ENCODE results near the gene NHS. TPM values are rescaled to one million over a fixed set of nuclear protein-coding genes. Genes with fewer than 3 reads are reported as not detected.
A peak's percentile ranks its signal among the peaks of the same experiment; 100 is the strongest.

Gene NHS
- total RNA-seq, 1 donor from 2014 or later = 0.51 TPM

DNA sequence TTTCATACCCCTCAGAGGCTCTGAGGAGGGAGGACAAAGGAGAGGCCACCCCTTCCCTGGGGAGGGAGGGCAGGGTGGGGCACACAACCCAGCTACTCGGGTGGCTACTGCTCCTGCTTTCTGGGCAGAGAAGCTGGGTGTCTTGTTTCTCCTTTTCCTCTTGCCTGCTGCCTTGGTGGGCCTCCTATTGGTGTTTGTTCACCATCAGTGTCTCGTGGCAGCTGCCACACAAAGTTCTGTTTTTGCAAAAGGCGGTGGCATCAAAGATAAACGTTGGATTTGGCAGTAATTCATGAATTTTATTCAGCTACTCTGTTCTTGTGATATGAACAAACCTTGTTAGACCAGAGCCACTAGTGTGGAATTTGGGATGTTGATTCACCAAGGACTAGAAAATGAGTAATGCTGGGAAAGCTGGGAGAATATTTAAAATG, 209.3 kb downstream of the NHS start:
- DNase-seq (ENCODE audit: low read depth) = peak; percentile 26

DNA sequence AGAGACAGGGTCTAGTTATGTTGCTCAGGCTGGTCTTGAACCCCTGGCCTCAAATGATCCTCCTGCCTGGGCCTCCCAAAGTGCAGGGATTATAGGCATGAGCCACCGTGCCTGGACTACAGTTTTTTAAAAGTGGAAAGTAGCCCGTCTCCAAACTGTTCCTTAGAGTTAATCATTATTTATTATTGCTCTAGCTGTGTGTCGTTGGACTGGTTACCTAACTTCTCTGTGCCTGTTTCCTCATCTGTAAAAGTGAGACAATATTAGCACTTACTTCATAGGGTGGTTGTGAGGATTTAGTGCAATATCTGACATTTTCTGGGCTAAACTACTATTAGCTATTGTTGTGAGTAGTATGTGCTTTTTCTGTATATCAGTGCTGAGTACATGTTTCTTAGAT, 210.0 kb downstream of the NHS start:
- no peak for DNase-seq (ENCODE audit: low read depth)

DNA sequence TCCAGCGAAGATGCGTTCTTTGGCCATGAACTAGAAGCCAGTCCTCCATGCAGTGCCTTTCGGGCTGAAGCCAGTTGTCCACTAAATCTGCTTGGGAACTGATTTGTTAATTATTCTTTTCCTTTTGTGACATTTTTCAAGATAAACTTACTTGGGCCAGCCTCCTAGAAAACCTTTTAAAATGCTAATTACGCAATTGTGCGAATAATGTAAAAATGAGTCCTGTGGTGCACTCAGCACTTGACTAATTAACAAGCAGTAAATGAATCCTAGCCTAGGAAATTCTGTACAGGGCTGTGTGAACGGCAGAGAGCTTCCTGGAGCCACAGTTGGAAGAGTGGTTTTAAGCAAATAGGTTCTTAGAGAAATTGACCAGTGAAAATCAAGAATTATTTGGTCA, 212.4 kb downstream of the NHS start:
- DNase-seq (ENCODE audit: low read depth) = no peak

DNA sequence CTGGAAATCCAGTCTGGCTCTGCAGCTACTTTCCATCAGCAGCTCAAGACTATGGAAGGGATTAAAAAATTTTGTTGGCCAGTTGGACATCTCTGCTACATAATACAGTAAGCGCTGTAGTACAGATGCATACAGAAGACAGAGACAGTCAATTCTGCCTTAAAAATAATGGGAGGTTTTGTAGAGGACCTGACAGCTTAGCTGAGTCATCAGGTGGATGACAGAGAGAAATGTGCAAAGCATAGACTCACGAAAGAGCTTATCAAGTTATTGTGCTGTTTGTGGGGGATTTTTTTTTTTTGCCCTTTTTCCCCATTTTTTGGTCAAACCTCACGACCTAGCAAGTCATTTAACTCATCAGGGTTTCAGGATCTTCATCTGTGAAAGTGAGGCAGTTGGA, 213.3 kb downstream of the NHS start:
- DNase-seq (ENCODE audit: low read depth) = no peak

- peak; percentile 69 for DNase-seq (ENCODE audit: low read depth)
These were observed 216.1 kb downstream of the NHS start for GRCh38 chrX:17590892-17591740.

DNA sequence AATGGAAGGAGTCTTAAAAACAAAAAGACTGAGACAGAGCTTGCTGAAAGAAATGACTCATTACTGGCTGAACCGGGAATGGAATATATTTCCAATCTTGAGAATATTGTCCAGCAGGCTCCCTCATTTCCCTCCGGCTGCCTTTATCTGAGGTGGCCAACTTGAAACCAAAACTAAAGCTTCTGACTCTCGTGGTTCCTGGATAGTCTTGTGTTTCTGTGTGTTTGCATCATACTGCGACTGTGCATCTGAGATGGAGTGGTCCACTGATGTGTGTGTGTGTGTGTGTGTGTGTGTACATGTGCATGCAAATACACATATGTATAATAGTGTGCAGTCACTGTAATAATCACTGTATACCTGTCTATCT, 216.7 kb downstream of the NHS start:
- DNase-seq (ENCODE audit: low read depth) = no peak

DNA sequence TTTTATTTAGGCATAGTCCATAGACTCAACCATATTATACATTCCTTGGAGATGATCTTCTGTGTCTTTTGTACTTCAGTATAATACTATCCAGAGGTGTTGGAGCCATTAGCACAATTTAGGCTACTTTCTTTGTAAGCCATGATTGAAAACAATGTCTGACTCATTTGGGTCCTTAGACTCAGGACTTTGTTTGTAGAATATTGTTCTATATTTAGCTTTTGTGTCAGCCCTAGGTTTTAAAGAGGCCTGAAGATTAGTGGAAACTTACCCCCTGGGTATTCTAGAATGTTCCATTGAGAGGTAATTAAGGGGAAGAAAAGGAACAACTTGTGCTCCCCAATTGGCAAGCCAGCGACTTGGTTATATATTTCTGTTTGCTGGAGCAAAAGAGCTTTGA, 217.1 kb downstream of the NHS start:
- peak; percentile 39 for DNase-seq (ENCODE audit: low read depth)

DNA sequence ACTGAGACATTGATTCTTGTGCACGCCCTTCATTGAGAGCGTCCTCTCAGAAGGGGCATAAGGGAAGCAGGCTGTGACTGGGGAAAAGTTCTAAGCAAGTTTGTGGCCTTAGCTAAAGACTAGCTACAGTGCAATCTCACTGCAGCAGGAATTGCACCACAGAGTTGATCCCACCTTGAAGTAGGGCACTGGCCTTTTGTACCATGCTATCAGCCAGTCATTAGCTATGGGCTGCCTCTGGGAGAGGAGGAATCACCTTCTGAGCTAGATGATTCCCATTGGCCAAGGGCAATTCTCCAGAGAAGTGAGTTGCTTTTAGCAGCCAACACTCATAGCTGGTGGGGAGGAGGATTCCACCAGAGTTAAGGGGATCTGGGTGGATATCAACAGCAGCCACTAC, 219.7 kb downstream of the NHS start:
- DNase-seq (ENCODE audit: low read depth) = no peak

- no peak for DNase-seq (ENCODE audit: low read depth)
These were observed 220.5 kb downstream of the NHS start for GRCh38 chrX:17595456-17596035.

- no peak for DNase-seq (ENCODE audit: low read depth)
These were observed 221.1 kb downstream of the NHS start for GRCh38 chrX:17596061-17596460.

DNA sequence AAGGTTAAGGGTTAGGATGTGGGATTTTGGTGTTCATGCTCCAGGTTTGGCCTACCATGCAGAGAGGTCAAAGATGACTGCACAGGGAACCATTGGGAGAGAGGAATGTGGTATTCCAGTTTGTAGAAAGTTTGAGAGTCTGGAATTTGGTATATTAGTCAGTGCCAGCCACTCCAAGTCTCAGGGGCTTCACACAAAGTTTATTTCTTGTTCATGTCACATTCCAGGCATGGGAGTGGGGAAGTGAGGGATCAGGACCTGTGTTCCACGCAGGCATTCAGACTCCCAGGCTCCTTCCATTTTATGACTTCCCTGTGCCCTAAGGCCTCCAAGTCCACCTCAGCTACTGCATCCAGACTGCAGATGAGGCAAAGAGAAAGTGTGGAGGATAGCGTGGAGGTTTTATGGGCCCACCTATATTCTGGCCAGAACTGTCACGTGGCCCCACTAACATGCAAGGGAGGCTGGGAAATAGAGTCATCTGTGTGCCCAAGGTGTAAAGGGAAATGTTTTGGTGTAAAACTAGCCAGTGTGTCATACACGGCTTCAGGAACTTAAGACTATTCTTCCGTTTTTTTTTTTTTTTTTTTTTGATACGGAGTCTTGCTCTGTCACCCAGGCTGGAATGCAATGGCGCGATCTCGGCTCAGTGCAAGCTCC, 221.7 kb downstream of the NHS start:
- DNase-seq (ENCODE audit: low read depth) = no peak

DNA sequence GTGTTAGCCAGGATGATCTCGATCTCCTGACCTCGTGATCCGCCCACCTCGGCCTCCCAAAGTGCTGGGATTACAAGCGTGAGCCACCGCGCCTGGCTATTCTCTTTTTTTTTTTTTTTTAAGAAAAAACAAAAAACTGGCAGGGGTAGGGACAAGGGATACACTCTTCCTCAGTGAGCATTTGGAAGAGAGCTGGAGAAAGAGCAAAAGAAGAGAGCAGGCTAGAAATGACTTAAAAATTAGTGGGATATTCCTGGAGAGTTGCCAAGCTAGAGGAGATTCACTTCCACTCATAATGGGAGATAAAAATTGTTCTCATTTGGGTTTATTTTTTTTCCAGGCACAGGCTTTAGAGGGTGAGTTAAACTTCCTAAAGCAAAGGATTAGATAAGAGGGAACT, 222.3 kb downstream of the NHS start:
- DNase-seq (ENCODE audit: low read depth) = no peak

GRCh38 chrX:17597836-17598439, 222.9 kb downstream of the NHS start:
- peak; percentile 69 for DNase-seq (ENCODE audit: low read depth)

- no peak for DNase-seq (ENCODE audit: low read depth)
These were observed 226.6 kb downstream of the NHS start for GRCh38 chrX:17601441-17602200.

GRCh38 chrX:17602245-17602644, 227.2 kb downstream of the NHS start:
- no peak for DNase-seq (ENCODE audit: low read depth)

GRCh38 chrX:17603196-17603595, 228.2 kb downstream of the NHS start:
- DNase-seq (ENCODE audit: low read depth) = no peak

DNA sequence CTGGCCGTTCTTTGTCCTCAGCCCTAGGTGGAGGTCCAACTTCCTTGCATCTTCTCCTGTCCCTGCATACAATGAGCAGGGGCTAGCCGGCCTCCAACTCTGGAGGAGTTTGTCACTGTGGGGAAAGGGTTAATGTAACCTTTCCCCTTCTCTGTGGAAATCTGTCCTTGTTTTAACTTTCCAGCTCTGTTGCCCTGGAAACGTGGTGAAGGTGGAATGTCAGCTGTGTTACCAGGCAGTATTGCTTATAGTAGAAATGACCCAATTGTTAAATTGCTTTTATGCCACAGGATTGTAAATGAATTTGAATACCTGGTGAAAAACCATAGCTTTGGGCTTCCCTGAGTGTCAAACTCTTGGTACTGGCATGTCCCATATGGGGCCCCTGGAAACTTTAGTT, 230.7 kb downstream of the NHS start:
- no peak for DNase-seq (ENCODE audit: low read depth)

GRCh38 chrX:17606231-17606630, 231.2 kb downstream of the NHS start:
- DNase-seq (ENCODE audit: low read depth) = no peak

GRCh38 chrX:17608888-17609287, 233.9 kb downstream of the NHS start:
- no peak for DNase-seq (ENCODE audit: low read depth)

- no peak for DNase-seq (ENCODE audit: low read depth)
These were observed 235.8 kb downstream of the NHS start for GRCh38 chrX:17610788-17611187.

DNA sequence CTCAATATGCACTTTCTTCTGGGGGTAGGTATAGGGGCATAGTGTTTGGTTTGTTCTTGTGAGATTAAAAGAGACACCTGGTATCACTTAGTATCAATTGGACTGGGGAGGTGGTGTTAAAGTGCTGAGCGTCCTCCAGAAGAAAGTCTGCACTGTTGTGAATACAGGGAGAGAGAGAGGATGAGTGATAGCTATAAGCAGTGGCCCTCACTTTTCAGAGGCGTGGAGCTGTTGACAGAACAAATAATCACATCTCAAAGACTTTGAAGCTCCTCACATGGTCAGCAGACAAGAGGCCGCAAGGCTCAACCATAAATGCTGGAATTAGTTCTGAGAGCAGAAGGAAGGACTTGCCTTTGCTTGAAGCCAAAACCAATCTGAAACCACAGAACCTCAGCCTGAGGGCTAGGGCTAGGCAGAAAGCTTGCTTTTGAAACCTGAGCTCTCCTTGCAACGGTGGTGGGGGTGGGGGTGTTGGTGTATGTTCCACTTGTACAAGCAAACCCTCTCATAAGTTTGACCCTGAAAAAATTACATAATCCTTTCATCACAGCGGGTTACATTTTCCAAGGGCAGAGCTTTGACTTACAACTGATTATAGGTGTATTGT, 239.1 kb downstream of the NHS start:
- peak; percentile 64 for DNase-seq (ENCODE audit: low read depth)
